IMR-90 (cell line): Measurements from ENCODE around the gene HIPK1. TPM values are rescaled to one million over a fixed set of nuclear protein-coding genes. Genes with fewer than 3 reads are reported as not detected.

Experiments
- ATAC-seq: fragments of 200-7000 bp; cut with Tn5 transposase; 2 replicates; pipeline ENCODE4 v1.9.1; 2020; ENCODE audit warnings: low read depth, mild to moderate bottlenecking, moderate library complexity
- BruUV-seq: library from RNA; stranded (reverse); fragments of 400-500 nt; replicated peaks from 2 replicates; lab custom pipeline; 2021; lab: Mats Ljungman, UMichigan
- CTCF ChIA-PET: fragments of 300-600 bp; formaldehyde crosslinking; extraction: SDS; loops from one replicate; lab custom pipeline; 2021; ENCODE audit warnings: antibody characterized with exemption; lab: Yijun Ruan, JAX
- POLR2A ChIA-PET: fragments of 300-600 bp; sonication (Branson Sonifier 250); formaldehyde crosslinking; loops from one replicate; lab custom pipeline; 2022; ENCODE audit warnings: antibody characterized with exemption; ENCODE audit not compliant: unreplicated experiment; lab: Charles Lee
- DNase-seq: peaks from one replicate; pipeline ENCODE4 v3.0.0; 2013
- H2AFZ ChIP-seq: replicated peaks from 2 replicates; pipeline ENCODE3; 2013; ENCODE audit warnings: low read length, mild to moderate bottlenecking; ENCODE audit not compliant: poor library complexity
- H2AK5ac ChIP-seq: 2 replicates; pipeline ENCODE4 v1.6.1; 2013; ENCODE audit warnings: low read depth, low read length, inconsistent platforms
- H2AK9ac ChIP-seq: replicated peaks from 2 replicates; pipeline ENCODE3; 2013; ENCODE audit warnings: mild to moderate bottlenecking, low read depth, low read length, moderate library complexity; ENCODE audit not compliant: poor library complexity
- H2BK120ac ChIP-seq: 2 replicates; pipeline ENCODE4 v1.6.1; 2013; ENCODE audit warnings: low read depth, low read length, inconsistent platforms
- H2BK15ac ChIP-seq: 3 replicates; pipeline ENCODE4 v1.6.1; 2013; ENCODE audit warnings: low read depth, low read length, inconsistent platforms
- H2BK20ac ChIP-seq: 2 replicates; pipeline ENCODE4 v1.6.1; 2013; ENCODE audit warnings: low read depth, mild to moderate bottlenecking, inconsistent platforms, low read length, moderate library complexity
- H2BK5ac ChIP-seq: 2 replicates; pipeline ENCODE4 v1.6.1; 2013; ENCODE audit warnings: mild to moderate bottlenecking, low read depth, low read length, inconsistent platforms; ENCODE audit not compliant: poor library complexity, severe bottlenecking
- H3K14ac ChIP-seq: replicated peaks from 2 replicates; pipeline ENCODE4 v1.6.1; 2013; ENCODE audit warnings: low read depth, low read length, inconsistent platforms
- H3K18ac ChIP-seq: 2 replicates; pipeline ENCODE4 v1.6.1; 2013; ENCODE audit warnings: low read depth, low read length, control low read depth
- H3K23ac ChIP-seq: 2 replicates; pipeline ENCODE4 v1.6.1; 2013; ENCODE audit warnings: low read depth, low read length, inconsistent platforms
- H3K27ac ChIP-seq: 2 replicates; pipeline ENCODE4 v1.5.1; 2013; ENCODE audit warnings: mild to moderate bottlenecking, control low read depth, low read length; ENCODE audit not compliant: insufficient read depth
- H3K27me3 ChIP-seq: 2 replicates; pipeline ENCODE4 v1.6.1; 2013; ENCODE audit warnings: low read length; ENCODE audit not compliant: control insufficient read depth, insufficient read depth
- H3K36me3 ChIP-seq: 2 replicates; pipeline ENCODE4 v1.6.1; 2013; ENCODE audit warnings: low read length, mixed read lengths; ENCODE audit not compliant: control insufficient read depth, insufficient read depth
- H3K4ac ChIP-seq: 2 replicates; pipeline ENCODE4 v1.6.1; 2013; ENCODE audit warnings: low read depth, low read length, inconsistent platforms
- H3K4me1 ChIP-seq: 2 replicates; pipeline ENCODE4 v1.6.1; 2013; ENCODE audit warnings: low read length, mixed read lengths; ENCODE audit not compliant: control insufficient read depth, insufficient read depth
- H3K4me2 ChIP-seq: 2 replicates; pipeline ENCODE4 v1.6.1; 2013; ENCODE audit warnings: low read depth, mild to moderate bottlenecking, control low read depth, low read length, moderate library complexity
- H3K4me3 ChIP-seq: 2 replicates; pipeline ENCODE4 v1.5.1; 2013; ENCODE audit warnings: low read depth, mild to moderate bottlenecking, control low read depth, low read length, moderate library complexity; ENCODE audit not compliant: insufficient read depth
- H3K56ac ChIP-seq: 2 replicates; pipeline ENCODE4 v1.6.1; 2013; ENCODE audit warnings: low read length, inconsistent platforms; ENCODE audit not compliant: insufficient read depth; ENCODE audit errors: extremely low read depth
- H3K79me1 ChIP-seq, 2 experiments: 2 replicates each; pipeline ENCODE4 v1.6.1; 2013; ENCODE audit warnings: low read length in 2 of 2, inconsistent platforms in 1 of 2, low read depth in 1 of 2
- H3K9ac ChIP-seq: 2 replicates; pipeline ENCODE4 v1.6.1; 2013; ENCODE audit warnings: low read depth, low read length, control low read depth
- H3K9me1 ChIP-seq: 2 replicates; pipeline ENCODE4 v1.6.1; 2013; ENCODE audit warnings: low read length, inconsistent platforms; ENCODE audit not compliant: insufficient read depth
- H3K9me3 ChIP-seq: 2 replicates; pipeline ENCODE4 v1.6.1; 2013; ENCODE audit warnings: low read length; ENCODE audit not compliant: control insufficient read depth, insufficient read depth
- H4K20me1 ChIP-seq: 2 replicates; pipeline ENCODE4 v1.6.1; 2013; ENCODE audit warnings: low read length, inconsistent platforms; ENCODE audit not compliant: insufficient read depth
- H4K5ac ChIP-seq: 2 replicates; pipeline ENCODE4 v1.6.1; 2013; ENCODE audit warnings: mild to moderate bottlenecking, low read depth, low read length, control low read depth
- H4K8ac ChIP-seq, 2 experiments: 2 replicates each; pipeline ENCODE4 v1.6.1; 2013; ENCODE audit warnings: low read depth in 2 of 2, low read length in 2 of 2, control low read depth in 1 of 2, inconsistent platforms in 1 of 2
- H4K91ac ChIP-seq: 2 replicates; pipeline ENCODE4 v1.6.1; 2013; ENCODE audit warnings: low read depth, low read length, inconsistent platforms; ENCODE audit not compliant: insufficient read depth
- BHLHE40 ChIP-seq: fragments of 150-350 bp; IDR thresholded peaks from 2 replicates; pipeline ENCODE4 v1.6.1; 2016; ENCODE audit warnings: mild to moderate bottlenecking, low read depth, low read length
- CEBPB ChIP-seq: IDR thresholded peaks from 2 replicates; pipeline ENCODE4 v1.6.1; 2012; ENCODE audit warnings: low read depth, low read length, improper control_type of control experiment
- CHD1 ChIP-seq: IDR thresholded peaks from 2 replicates; pipeline ENCODE4 v1.6.1; 2012; ENCODE audit warnings: low read depth, low read length, improper control_type of control experiment
- ELK1 ChIP-seq: fragments of 150-350 bp; IDR thresholded peaks from 2 replicates; pipeline ENCODE4 v1.6.1; 2016; ENCODE audit warnings: low read depth, mild to moderate bottlenecking, low read length, moderate library complexity, borderline replicate concordance
- FOS ChIP-seq: fragments of 150-350 bp; IDR thresholded peaks from 2 replicates; pipeline ENCODE4 v1.6.1; 2016; ENCODE audit warnings: low read depth, low read length
- MAFK ChIP-seq: IDR thresholded peaks from 2 replicates; pipeline ENCODE4 v1.6.1; 2012; ENCODE audit warnings: low read depth, low read length, improper control_type of control experiment
- MAZ ChIP-seq: IDR thresholded peaks from 2 replicates; pipeline ENCODE4 v1.6.1; 2012; ENCODE audit warnings: low read depth, mild to moderate bottlenecking, low read length, improper control_type of control experiment, moderate library complexity, borderline replicate concordance
- MXI1 ChIP-seq: IDR thresholded peaks from 2 replicates; pipeline ENCODE4 v1.6.1; 2012; ENCODE audit warnings: low read depth, mild to moderate bottlenecking, low read length, moderate library complexity, borderline replicate concordance
- NFE2L2 ChIP-seq: fragments of 150-350 bp; IDR thresholded peaks from 2 replicates; pipeline ENCODE4 v1.6.1; 2016; ENCODE audit warnings: low read depth, mild to moderate bottlenecking, low read length
- POLR2A ChIP-seq: IDR thresholded peaks from 2 replicates; pipeline ENCODE4 v1.6.1; 2012; ENCODE audit warnings: mild to moderate bottlenecking, low read depth, low read length
- RAD21 ChIP-seq: IDR thresholded peaks from 2 replicates; pipeline ENCODE4 v1.6.1; 2012; ENCODE audit warnings: low read length, improper control_type of control experiment
- RCOR1 ChIP-seq: IDR thresholded peaks from 2 replicates; pipeline ENCODE4 v1.6.1; 2012; ENCODE audit warnings: mild to moderate bottlenecking, low read length, improper control_type of control experiment; ENCODE audit not compliant: insufficient replicate concordance
- RFX5 ChIP-seq: IDR thresholded peaks from 2 replicates; pipeline ENCODE4 v1.8.0; 2012; ENCODE audit warnings: low read depth, mild to moderate bottlenecking, low read length, moderate library complexity
- SMC3 ChIP-seq: fragments of 150-350 bp; IDR thresholded peaks from 2 replicates; pipeline ENCODE4 v1.6.1; 2016; ENCODE audit warnings: low read depth, mild to moderate bottlenecking, antibody characterized with exemption, low read length, moderate library complexity
- USF2 ChIP-seq: fragments of 150-350 bp; IDR thresholded peaks from 2 replicates; pipeline ENCODE4 v1.6.1; 2017; ENCODE audit warnings: mild to moderate bottlenecking, antibody characterized with exemption, low read length, low read depth
- WGBS, 2 experiments: methylation state at CpG; one replicate each; pipeline versions ENCODE4 v1.1.5 to v1.1.7; 2013; ENCODE audit warnings: missing lambda C conversion rate in 2 of 2; ENCODE audit not compliant: insufficient read length in 1 of 2; ENCODE audit errors: extremely low coverage in 2 of 2; 5-methylcytosine and 5-hydroxymethylcytosine counted together
- dilution Hi-C: fragments of 300-500 bp; cut with HindIII; formaldehyde crosslinking; loops from one replicate; pipeline ENCODE4 v1.14.3; 2018; ENCODE audit warnings: low sequenced_read_pairs; ENCODE audit not compliant: unreplicated experiment
- in situ Hi-C: fragments of 300-500 bp; cut with MboI; formaldehyde crosslinking; loops from 3 replicates; pipeline ENCODE4 v1.14.3; 2019; ENCODE audit warnings: low sequenced_read_pairs, inconsistent platforms, mixed read lengths
- intact Hi-C: fragments of 100-400 bp; cut with micrococcal nuclease; formaldehyde crosslinking; loops from 2 replicates; pipeline ENCODE4 v1.10.0; 2022
- polyA plus RNA-seq, 3 experiments: library from polyadenylated mRNA; depleted of rRNA; stranded (reverse); fragments of >200 nt; gene quantifications; 2 replicates each; pipeline ENCODE4 v1.2.3, GENCODE V29; 2012; ENCODE audit warnings: low replicate concordance in 1 of 3
- total RNA-seq: library from RNA; depleted of rRNA; stranded (reverse); fragments of >200 nt; gene quantifications from 2 replicates; pipeline ENCODE4 v1.2.3, GENCODE V29; 2012
- TF ChIP-seq, protein P1 (sequence below): conservative IDR thresholded peaks from 2 replicates; pipeline ENCODE4 v1.5.1; 2012; ENCODE audit warnings: mild to moderate bottlenecking, low read depth, low read length, improper control_type of control experiment

The HIPK1 gene
- total and polyA plus RNA-seq, 2 of the 4 experiments (the other 2 are of a cell fraction), result 15.3 to 33.9 TPM

GRCh38 chr1:114010433-114011184 is 81.5 kb downstream of the HIPK1 start:
- no peak overlapping the region for H3K9ac ChIP-seq
- no peak overlapping the region for H2AFZ ChIP-seq
- POLR2A ChIA-PET, result no interaction called here
- H3K18ac ChIP-seq, result no peak overlapping the region
- H2AK5ac ChIP-seq, result no peak overlapping the region
- no peak overlapping the region for H4K8ac ChIP-seq
- no peaks in the 10 kb centered on the region for H3K79me1 ChIP-seq
- no peak overlapping the region for H3K56ac ChIP-seq
- H3K36me3 ChIP-seq, result no peaks in the 10 kb centered on the region
- no TSS peak for BruUV-seq
- H2BK5ac ChIP-seq, result no peak overlapping the region
- TF ChIP-seq USF2 (no peak), CEBPB (no peak), RFX5 (no peak), MAZ (no peak), ELK1 (no peak), BHLHE40 (no peak), SMC3 (no peak), FOS (no peak), RAD21 (no peak), MXI1 (no peak), POLR2A (no peak), NFE2L2 (no peak), MAFK (no peak), RCOR1 (no peak), CHD1 (no peak)
- TF ChIP-seq, protein P1, sequence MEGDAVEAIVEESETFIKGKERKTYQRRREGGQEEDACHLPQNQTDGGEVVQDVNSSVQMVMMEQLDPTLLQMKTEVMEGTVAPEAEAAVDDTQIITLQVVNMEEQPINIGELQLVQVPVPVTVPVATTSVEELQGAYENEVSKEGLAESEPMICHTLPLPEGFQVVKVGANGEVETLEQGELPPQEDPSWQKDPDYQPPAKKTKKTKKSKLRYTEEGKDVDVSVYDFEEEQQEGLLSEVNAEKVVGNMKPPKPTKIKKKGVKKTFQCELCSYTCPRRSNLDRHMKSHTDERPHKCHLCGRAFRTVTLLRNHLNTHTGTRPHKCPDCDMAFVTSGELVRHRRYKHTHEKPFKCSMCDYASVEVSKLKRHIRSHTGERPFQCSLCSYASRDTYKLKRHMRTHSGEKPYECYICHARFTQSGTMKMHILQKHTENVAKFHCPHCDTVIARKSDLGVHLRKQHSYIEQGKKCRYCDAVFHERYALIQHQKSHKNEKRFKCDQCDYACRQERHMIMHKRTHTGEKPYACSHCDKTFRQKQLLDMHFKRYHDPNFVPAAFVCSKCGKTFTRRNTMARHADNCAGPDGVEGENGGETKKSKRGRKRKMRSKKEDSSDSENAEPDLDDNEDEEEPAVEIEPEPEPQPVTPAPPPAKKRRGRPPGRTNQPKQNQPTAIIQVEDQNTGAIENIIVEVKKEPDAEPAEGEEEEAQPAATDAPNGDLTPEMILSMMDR, result no peak
- ATAC-seq (no peak), DNase-seq (no peak)
- H3K14ac ChIP-seq, result no peak overlapping the region
- no peak overlapping the region for H2BK15ac ChIP-seq
- H4K5ac ChIP-seq, result no peak overlapping the region
- no peak overlapping the region for H3K27ac ChIP-seq
- no peaks in the 10 kb centered on the region for H3K9me3 ChIP-seq
- H3K4ac ChIP-seq, result no peak overlapping the region
- CTCF ChIA-PET, result no interaction called here
- peaks cover 10% of the 10 kb centered on the region for H3K27me3 ChIP-seq
- H4K91ac ChIP-seq, result no peak overlapping the region
- dilution Hi-C loops (no loop called here), in situ Hi-C loops (no loop called here), intact Hi-C loops (no loop called here)
- H2BK20ac ChIP-seq, result no peak overlapping the region
- no peaks in the 10 kb centered on the region for H4K20me1 ChIP-seq
- H3K4me3 ChIP-seq, result no peak overlapping the region
- H3K4me1 ChIP-seq, result peaks cover 3% of the 10 kb centered on the region; the same call in 1 of the 2 replicates
- H2AK9ac ChIP-seq, result no peak overlapping the region
- no CpG with 5 or more reads among the region's 9 CpGs for WGBS, 2 experiments
- H3K9me1 ChIP-seq, result no peaks in the 10 kb centered on the region; the same call in none of the 2 replicates
- no peak overlapping the region for H3K23ac ChIP-seq
- no peak overlapping the region for H2BK120ac ChIP-seq
- H3K4me2 ChIP-seq, result no peak overlapping the region
